ENCODE results near the gene TBC1D9B. TPM values are rescaled to one million over a fixed set of nuclear protein-coding genes. Genes with fewer than 3 reads are reported as not detected.

The TBC1D9B gene
- total RNA-seq, 1 experiment from 2014 or later = 44.9 TPM

DNA sequence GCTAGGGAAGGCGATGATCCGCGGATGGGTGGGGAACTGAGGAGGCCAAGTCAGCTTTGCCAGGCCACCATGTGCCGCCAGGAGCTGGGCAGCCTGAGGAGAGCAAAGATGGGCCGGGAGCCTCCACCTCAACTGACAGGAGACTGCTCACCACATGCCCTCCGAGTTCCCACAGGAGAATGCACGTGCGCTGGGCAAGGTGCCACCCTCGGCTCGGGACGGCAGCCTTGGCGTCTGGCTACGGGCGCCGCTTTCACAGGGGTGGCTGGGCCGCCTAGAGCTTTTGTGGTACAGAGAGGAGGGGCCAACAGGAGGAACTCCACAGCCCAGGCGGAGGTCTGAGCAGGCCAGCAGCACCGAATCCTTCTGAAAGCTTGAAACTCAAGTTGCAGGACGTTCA lies 5.3 kb upstream of the TBC1D9B start:
- no peak for DNase-seq
- H3K4me3 ChIP-seq (ENCODE audit: low read length) = no peak overlapping the region
- no peaks in the 10 kb centered on the region for H3K79me2 ChIP-seq (ENCODE audit: low read length)
- no peak overlapping the region for H2AFZ ChIP-seq (ENCODE audit: low read length)
- H3K9me3 ChIP-seq (ENCODE audit: low read length) = no peaks in the 10 kb centered on the region
- peaks cover 15% of the 10 kb centered on the region for H3K4me1 ChIP-seq (ENCODE audit: insufficient read depth, low read length)
- no peaks in the 10 kb centered on the region for H3F3A ChIP-seq (ENCODE audit: low read length, unreplicated experiment)
- H3K36me3 ChIP-seq (ENCODE audit: low read depth, low read length) = no peaks in the 10 kb centered on the region
- H4K20me1 ChIP-seq (ENCODE audit: low read length) = no peaks in the 10 kb centered on the region
- H3K9ac ChIP-seq (ENCODE audit: low read length) = no peak overlapping the region
- no peak overlapping the region for H3K4me2 ChIP-seq (ENCODE audit: low read length)
- peak overlapping the region; percentile 92; the same call in 1 of the 2 replicates for H3K27ac ChIP-seq (ENCODE audit: low read length)
- BruUV-seq (replicated peaks) = no TSS peak
- ChIA-PET CTCF (no interaction called here), POLR2A (ENCODE audit: unreplicated experiment) (no interaction called here)
- H3K9me2 ChIP-seq (replicated peaks; ENCODE audit: low read length) = no peaks in the 10 kb centered on the region
- no peaks in the 10 kb centered on the region for H3K27me3 ChIP-seq (ENCODE audit: low read length)
- intact Hi-C loops (cut with micrococcal nuclease) = no loop called here
- ATAC-seq = no peak
- no peak for TF ChIP-seq EZH2phosphoT487 (IDR thresholded peaks at IDR 0.05; ENCODE audit: borderline replicate concordance, low read length)

DNA sequence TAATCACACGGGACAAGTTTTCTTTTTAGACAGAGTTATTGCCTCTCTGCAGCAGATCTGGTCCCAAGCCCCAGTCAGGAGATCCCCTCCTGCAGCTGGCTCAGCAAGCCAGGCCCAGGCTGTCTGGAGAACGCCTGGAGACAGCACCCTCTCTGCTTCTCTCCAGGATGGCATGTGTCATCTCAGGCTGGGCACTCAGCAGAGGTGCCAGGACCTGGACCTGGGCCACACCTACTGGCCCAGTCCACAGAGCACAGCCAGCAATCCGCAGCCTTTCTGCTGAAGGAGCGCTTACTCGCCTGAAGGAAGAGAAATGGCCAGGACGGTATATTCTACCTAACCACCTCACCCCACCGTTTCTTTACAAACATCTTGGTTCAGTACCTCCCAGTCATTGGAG lies 4.7 kb upstream of the TBC1D9B start:
- no peak overlapping the region for H3K4me3 ChIP-seq (ENCODE audit: low read length)
- CTCF ChIA-PET = no interaction called here
- no peak overlapping the region for H3K4me2 ChIP-seq (ENCODE audit: low read length)
- no peaks in the 10 kb centered on the region for H4K20me1 ChIP-seq (ENCODE audit: low read length)
- DNase-seq (no peak), ATAC-seq (no peak)
- H2AFZ ChIP-seq (ENCODE audit: low read length) = no peak overlapping the region
- POLR2A ChIA-PET (ENCODE audit: unreplicated experiment) = no interaction called here
- peaks cover 15% of the 10 kb centered on the region for H3K4me1 ChIP-seq (ENCODE audit: insufficient read depth, low read length)
- H3F3A ChIP-seq (ENCODE audit: low read length, unreplicated experiment) = no peaks in the 10 kb centered on the region
- H3K9me3 ChIP-seq (ENCODE audit: low read length) = no peaks in the 10 kb centered on the region
- H3K27ac ChIP-seq (ENCODE audit: low read length) = no peak overlapping the region
- H3K79me2 ChIP-seq (ENCODE audit: low read length) = no peaks in the 10 kb centered on the region
- TF ChIP-seq, protein P1, sequence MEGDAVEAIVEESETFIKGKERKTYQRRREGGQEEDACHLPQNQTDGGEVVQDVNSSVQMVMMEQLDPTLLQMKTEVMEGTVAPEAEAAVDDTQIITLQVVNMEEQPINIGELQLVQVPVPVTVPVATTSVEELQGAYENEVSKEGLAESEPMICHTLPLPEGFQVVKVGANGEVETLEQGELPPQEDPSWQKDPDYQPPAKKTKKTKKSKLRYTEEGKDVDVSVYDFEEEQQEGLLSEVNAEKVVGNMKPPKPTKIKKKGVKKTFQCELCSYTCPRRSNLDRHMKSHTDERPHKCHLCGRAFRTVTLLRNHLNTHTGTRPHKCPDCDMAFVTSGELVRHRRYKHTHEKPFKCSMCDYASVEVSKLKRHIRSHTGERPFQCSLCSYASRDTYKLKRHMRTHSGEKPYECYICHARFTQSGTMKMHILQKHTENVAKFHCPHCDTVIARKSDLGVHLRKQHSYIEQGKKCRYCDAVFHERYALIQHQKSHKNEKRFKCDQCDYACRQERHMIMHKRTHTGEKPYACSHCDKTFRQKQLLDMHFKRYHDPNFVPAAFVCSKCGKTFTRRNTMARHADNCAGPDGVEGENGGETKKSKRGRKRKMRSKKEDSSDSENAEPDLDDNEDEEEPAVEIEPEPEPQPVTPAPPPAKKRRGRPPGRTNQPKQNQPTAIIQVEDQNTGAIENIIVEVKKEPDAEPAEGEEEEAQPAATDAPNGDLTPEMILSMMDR (conservative IDR thresholded peaks at IDR 0.05; ENCODE audit: low read depth, low read length) = no peak
- TF ChIP-seq EZH2phosphoT487 (IDR thresholded peaks at IDR 0.05; ENCODE audit: borderline replicate concordance, low read length) = no peak
- no peak for TF ChIP-seq EZH2 (IDR thresholded peaks at IDR 0.05; ENCODE audit: low read length, unreplicated experiment)
- no peak overlapping the region for H3K9ac ChIP-seq (ENCODE audit: low read length)
- H3K27me3 ChIP-seq (ENCODE audit: low read length) = no peaks in the 10 kb centered on the region
- intact Hi-C loops (cut with micrococcal nuclease) = no loop called here
- no peaks in the 10 kb centered on the region for H3K36me3 ChIP-seq (ENCODE audit: low read depth, low read length)
- BruUV-seq (replicated peaks) = no TSS peak
- H3K9me2 ChIP-seq (replicated peaks; ENCODE audit: low read length) = no peaks in the 10 kb centered on the region

DNA sequence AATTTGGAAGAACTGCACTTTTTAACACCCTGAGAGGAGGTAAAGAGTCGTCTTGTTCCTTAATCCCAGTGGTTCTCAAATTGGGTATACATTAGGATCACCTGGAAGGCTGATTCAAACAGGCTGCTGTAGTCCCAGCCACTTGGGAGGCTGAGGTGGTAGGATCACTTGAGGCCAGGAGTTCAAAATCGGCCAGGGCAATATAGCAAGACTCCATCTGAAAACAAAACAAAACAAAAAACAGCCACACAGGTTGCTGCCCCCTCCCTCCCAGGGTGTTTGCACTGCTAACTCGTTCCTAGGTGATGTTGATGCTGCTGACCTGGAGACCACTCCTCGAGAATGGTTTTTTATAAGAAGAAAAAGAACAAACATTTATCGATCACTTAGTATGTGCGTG lies 1.5 kb upstream of the TBC1D9B start:
- Histone ChIP-seq H3K4me3 (ENCODE audit: low read length) (no peak overlapping the region), H3F3A (ENCODE audit: low read length, unreplicated experiment) (no peaks in the 10 kb centered on the region), H3K36me3 (ENCODE audit: low read depth, low read length) (no peaks in the 10 kb centered on the region), H3K4me2 (ENCODE audit: low read length) (no peak overlapping the region), H3K9me3 (ENCODE audit: low read length) (no peaks in the 10 kb centered on the region), H3K4me1 (ENCODE audit: insufficient read depth, low read length) (peaks cover 22% of the 10 kb centered on the region), H3K9me2 (replicated peaks; ENCODE audit: low read length) (no peaks in the 10 kb centered on the region), H3K79me2 (ENCODE audit: low read length) (peaks cover 29% of the 10 kb centered on the region), H4K20me1 (ENCODE audit: low read length) (peaks cover 4% of the 10 kb centered on the region; the same call in 1 of the 2 replicates), H3K27me3 (ENCODE audit: low read length) (no peaks in the 10 kb centered on the region), H2AFZ (ENCODE audit: low read length) (no peak overlapping the region), H3K9ac (ENCODE audit: low read length) (no peak overlapping the region), H3K27ac (ENCODE audit: low read length) (no peak overlapping the region)
- ChIA-PET CTCF (no interaction called here), POLR2A (ENCODE audit: unreplicated experiment) (no interaction called here)
- intact Hi-C loops (cut with micrococcal nuclease) = loop anchor here (5.0 kb wide), 1 partner anchor 183 kb away; no protein-coding TSS in a partner anchor
- no TSS peak for BruUV-seq (replicated peaks)
- ATAC-seq (no peak), DNase-seq (no peak)
- no peak for TF ChIP-seq EZH2 (IDR thresholded peaks at IDR 0.05; ENCODE audit: low read length, unreplicated experiment)
- TF ChIP-seq, protein P1 (conservative IDR thresholded peaks at IDR 0.05; ENCODE audit: low read depth, low read length) = no peak
- no peak for TF ChIP-seq EZH2phosphoT487 (IDR thresholded peaks at IDR 0.05; ENCODE audit: borderline replicate concordance, low read length)
